ENCODE results near the gene PEX26. TPM values are rescaled to one million over a fixed set of nuclear protein-coding genes. Genes with fewer than 3 reads are reported as not detected.
A peak's percentile ranks its signal among the peaks of the same experiment; 100 is the strongest.

The PEX26 gene
- total and polyA plus RNA-seq, 2 of the 13 experiments (the other 11 are each of a cell fraction or from before 2014, with no cell fraction given), result 10.6 to 25.1 TPM

DNA sequence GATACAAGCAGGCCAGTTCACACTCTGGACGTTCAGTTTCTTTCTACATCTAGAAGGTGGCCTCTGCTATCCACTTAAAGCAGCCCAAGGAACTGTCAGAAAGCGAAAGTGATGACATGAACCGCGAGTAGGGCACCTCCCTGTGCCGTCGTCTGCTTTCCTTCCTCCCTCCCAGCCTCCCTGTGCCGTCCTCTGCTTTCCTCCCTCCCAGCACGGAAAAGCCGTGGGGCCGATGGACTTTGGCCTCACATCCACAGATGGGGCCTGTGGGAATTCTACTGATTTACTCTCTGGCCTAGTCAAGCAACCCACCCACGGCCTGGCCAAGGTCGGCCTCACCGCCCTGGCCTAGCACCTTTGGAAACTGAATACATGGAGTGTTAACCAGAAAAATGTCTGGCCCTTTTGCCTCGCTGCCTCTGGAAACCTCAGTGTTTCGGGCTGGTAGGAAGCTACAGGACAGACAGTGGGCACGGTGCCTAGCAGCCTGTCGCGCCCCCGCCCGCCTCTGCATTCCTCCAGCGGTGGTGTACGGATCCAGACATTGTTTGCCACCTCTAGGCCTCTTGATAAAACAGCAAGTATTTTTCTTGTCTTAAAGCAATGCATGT lies 14.2 kb downstream of the PEX26 start (continued):
- TF ChIP-seq HNRNPL (IDR thresholded peaks at IDR 0.05; ENCODE audit: low read depth, low read length) (peak; percentile 83; the same call in 1 of the 2 replicates), TFE3 (CRISPR knock-in tag; IDR thresholded peaks at IDR 0.05) (peak; percentile 41; the same call in 1 of the 2 replicates), ARNTL (CRISPR knock-in tag; IDR thresholded peaks at IDR 0.05) (no peak), CREBL2 (CRISPR knock-in tag; IDR thresholded peaks at IDR 0.05; ENCODE audit: borderline replicate concordance) (no peak), KDM1A (CRISPR knock-in tag; IDR thresholded peaks at IDR 0.05) (no peak), IKZF1 (IDR thresholded peaks at IDR 0.05) (no peak), ZFP37 (CRISPR knock-in tag; IDR thresholded peaks at IDR 0.05; ENCODE audit: borderline replicate concordance) (peak; percentile 36; the same call in 1 of the 2 replicates), XBP1 (CRISPR knock-in tag; IDR thresholded peaks at IDR 0.05) (no peak), RNF2 (conservative IDR thresholded peaks at IDR 0.05; ENCODE audit: low read depth) (peak; percentile 46; the same call in 1 of the 2 replicates), FIP1L1 (IDR thresholded peaks at IDR 0.05; ENCODE audit: borderline replicate concordance, insufficient read depth, low read depth, low read length) (no peak), TFDP2 (CRISPR knock-in tag; IDR thresholded peaks at IDR 0.05) (peak; percentile 40), FLYWCH1 (CRISPR knock-in tag; IDR thresholded peaks at IDR 0.05) (no peak), ZNF792 (CRISPR knock-in tag; IDR thresholded peaks at IDR 0.05) (peak; percentile 22; the same call in 1 of the 2 replicates), ZBTB20 (CRISPR knock-in tag; IDR thresholded peaks at IDR 0.05; ENCODE audit: borderline replicate concordance, low read depth) (no peak; the same call in 1 of the 2 replicates), REPIN1 (CRISPR knock-in tag; IDR thresholded peaks at IDR 0.05; ENCODE audit: borderline replicate concordance, low read depth) (peak; percentile 53; the same call in 1 of the 2 replicates), SMAD1 (CRISPR knock-in tag; IDR thresholded peaks at IDR 0.05; ENCODE audit: borderline replicate concordance, low read depth) (no peak), ZMYM4 (CRISPR knock-in tag; IDR thresholded peaks at IDR 0.05) (peak; percentile 83), ZNF747 (CRISPR knock-in tag; IDR thresholded peaks at IDR 0.05; ENCODE audit: borderline replicate concordance) (no peak), ARNT (IDR thresholded peaks at IDR 0.05) (no peak), ZNF768 (CRISPR knock-in tag; IDR thresholded peaks at IDR 0.05) (peak; percentile 46; the same call in 1 of the 2 replicates)
- TF ChIP-seq, protein P1, sequence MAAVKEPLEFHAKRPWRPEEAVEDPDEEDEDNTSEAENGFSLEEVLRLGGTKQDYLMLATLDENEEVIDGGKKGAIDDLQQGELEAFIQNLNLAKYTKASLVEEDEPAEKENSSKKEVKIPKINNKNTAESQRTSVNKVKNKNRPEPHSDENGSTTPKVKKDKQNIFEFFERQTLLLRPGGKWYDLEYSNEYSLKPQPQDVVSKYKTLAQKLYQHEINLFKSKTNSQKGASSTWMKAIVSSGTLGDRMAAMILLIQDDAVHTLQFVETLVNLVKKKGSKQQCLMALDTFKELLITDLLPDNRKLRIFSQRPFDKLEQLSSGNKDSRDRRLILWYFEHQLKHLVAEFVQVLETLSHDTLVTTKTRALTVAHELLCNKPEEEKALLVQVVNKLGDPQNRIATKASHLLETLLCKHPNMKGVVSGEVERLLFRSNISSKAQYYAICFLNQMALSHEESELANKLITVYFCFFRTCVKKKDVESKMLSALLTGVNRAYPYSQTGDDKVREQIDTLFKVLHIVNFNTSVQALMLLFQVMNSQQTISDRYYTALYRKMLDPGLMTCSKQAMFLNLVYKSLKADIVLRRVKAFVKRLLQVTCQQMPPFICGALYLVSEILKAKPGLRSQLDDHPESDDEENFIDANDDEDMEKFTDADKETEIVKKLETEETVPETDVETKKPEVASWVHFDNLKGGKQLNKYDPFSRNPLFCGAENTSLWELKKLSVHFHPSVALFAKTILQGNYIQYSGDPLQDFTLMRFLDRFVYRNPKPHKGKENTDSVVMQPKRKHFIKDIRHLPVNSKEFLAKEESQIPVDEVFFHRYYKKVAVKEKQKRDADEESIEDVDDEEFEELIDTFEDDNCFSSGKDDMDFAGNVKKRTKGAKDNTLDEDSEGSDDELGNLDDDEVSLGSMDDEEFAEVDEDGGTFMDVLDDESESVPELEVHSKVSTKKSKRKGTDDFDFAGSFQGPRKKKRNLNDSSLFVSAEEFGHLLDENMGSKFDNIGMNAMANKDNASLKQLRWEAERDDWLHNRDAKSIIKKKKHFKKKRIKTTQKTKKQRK (IDR thresholded peaks at IDR 0.05; ENCODE audit: low read length), result no peak
- TF ChIP-seq, protein P2, sequence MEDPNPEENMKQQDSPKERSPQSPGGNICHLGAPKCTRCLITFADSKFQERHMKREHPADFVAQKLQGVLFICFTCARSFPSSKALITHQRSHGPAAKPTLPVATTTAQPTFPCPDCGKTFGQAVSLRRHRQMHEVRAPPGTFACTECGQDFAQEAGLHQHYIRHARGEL (CRISPR knock-in tag; IDR thresholded peaks at IDR 0.05), result no peak
- TF ChIP-seq, protein P3, sequence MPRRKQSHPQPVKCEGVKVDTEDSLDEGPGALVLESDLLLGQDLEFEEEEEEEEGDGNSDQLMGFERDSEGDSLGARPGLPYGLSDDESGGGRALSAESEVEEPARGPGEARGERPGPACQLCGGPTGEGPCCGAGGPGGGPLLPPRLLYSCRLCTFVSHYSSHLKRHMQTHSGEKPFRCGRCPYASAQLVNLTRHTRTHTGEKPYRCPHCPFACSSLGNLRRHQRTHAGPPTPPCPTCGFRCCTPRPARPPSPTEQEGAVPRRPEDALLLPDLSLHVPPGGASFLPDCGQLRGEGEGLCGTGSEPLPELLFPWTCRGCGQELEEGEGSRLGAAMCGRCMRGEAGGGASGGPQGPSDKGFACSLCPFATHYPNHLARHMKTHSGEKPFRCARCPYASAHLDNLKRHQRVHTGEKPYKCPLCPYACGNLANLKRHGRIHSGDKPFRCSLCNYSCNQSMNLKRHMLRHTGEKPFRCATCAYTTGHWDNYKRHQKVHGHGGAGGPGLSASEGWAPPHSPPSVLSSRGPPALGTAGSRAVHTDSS (CRISPR knock-in tag; conservative IDR thresholded peaks at IDR 0.05), result no peak
